ENCODE measurements around the gene SECTM1.

The SECTM1 gene

GRCh38 chr17:82280537-82280936 is 53.0 kb downstream of the SECTM1 start:
- DNase-seq (ENCODE audit: low spot score), result no peak

- DNase-seq (ENCODE audit: low spot score), result no peak
These were observed 54.7 kb downstream of the SECTM1 start for GRCh38 chr17:82278786-82279391.

- no peak for DNase-seq (ENCODE audit: low spot score)
These were observed 55.3 kb downstream of the SECTM1 start for GRCh38 chr17:82278308-82278707.

- DNase-seq (ENCODE audit: low spot score), result no peak
These were observed 55.7 kb downstream of the SECTM1 start for GRCh38 chr17:82277851-82278250.

- DNase-seq (ENCODE audit: low spot score), result no peak
These were observed 56.6 kb downstream of the SECTM1 start for GRCh38 chr17:82276938-82277337.

GRCh38 chr17:82275326-82275725 is 58.2 kb downstream of the SECTM1 start:
- no peak for DNase-seq (ENCODE audit: low spot score)

- no peak for DNase-seq (ENCODE audit: low spot score)
These were observed 59.2 kb downstream of the SECTM1 start for GRCh38 chr17:82274134-82275020.

- peak; percentile 92 for DNase-seq (ENCODE audit: low spot score)
These were observed 60.0 kb downstream of the SECTM1 start, which contains the start of gene CSNK1D for GRCh38 chr17:82273327-82274133. Gene CSNK1D (minus strand): TSS chr17:82273700. CDS start chr17:82273381, 319 bp downstream.

GRCh38 chr17:82272495-82273326 is 60.9 kb downstream of the SECTM1 start:
- no peak for DNase-seq (ENCODE audit: low spot score)

- no peak for DNase-seq (ENCODE audit: low spot score)
These were observed 62.2 kb downstream of the SECTM1 start for GRCh38 chr17:82271401-82271800.
